HepG2 (cell line): ENCODE data around the gene OSR1. TPM values are rescaled to one million over a fixed set of nuclear protein-coding genes. Genes with fewer than 3 reads are reported as not detected.

Experiments
- BORCS8-MEF2B ChIP-seq: sonication (generic); formaldehyde crosslinking; IDR thresholded peaks from 2 replicates; pipeline ENCODE4 v1.8.0; 2022; ENCODE audit warnings: mild to moderate bottlenecking, missing genetic modification reagents
- CENPX ChIP-seq: sonication (generic); formaldehyde crosslinking; IDR thresholded peaks from 2 replicates; pipeline ENCODE4 v1.9.0; 2021; ENCODE audit warnings: mild to moderate bottlenecking, missing genetic modification reagents, moderate library complexity
- GFI1 ChIP-seq: sonication (generic); formaldehyde crosslinking; IDR thresholded peaks from 2 replicates; pipeline ENCODE4 v1.5.0; 2020; ENCODE audit warnings: missing genetic modification reagents, mild to moderate bottlenecking, borderline replicate concordance
- KAT7 ChIP-seq: IDR thresholded peaks from 2 replicates; pipeline ENCODE4 v1.6.1; 2018; ENCODE audit warnings: borderline replicate concordance, missing compliant biosample characterization
- MAFG ChIP-seq: sonication (generic); formaldehyde crosslinking; IDR thresholded peaks from 2 replicates; pipeline ENCODE4 v1.5.1; 2020; ENCODE audit warnings: mild to moderate bottlenecking, missing genetic modification reagents
- MLXIP ChIP-seq: sonication (generic); formaldehyde crosslinking; IDR thresholded peaks from 2 replicates; pipeline ENCODE4 v1.9.0; 2021; ENCODE audit warnings: missing genetic modification reagents, borderline replicate concordance
- THAP8 ChIP-seq: sonication (generic); formaldehyde crosslinking; IDR thresholded peaks from 2 replicates; pipeline ENCODE4 v1.5.1; 2020; ENCODE audit warnings: missing genetic modification reagents, mild to moderate bottlenecking, borderline replicate concordance
- TRIM22 ChIP-seq: fragments of 450-650 bp; IDR thresholded peaks from 2 replicates; pipeline ENCODE4 v1.6.1; 2017
- YEATS4 ChIP-seq: sonication (generic); formaldehyde crosslinking; IDR thresholded peaks from 2 replicates; pipeline ENCODE4 v1.4.0; 2020; ENCODE audit warnings: missing genetic modification reagents, borderline replicate concordance
- ZBTB38 ChIP-seq: sonication (generic); formaldehyde crosslinking; IDR thresholded peaks from 2 replicates; pipeline ENCODE4 v1.5.1; 2020; ENCODE audit warnings: mild to moderate bottlenecking, missing genetic modification reagents
- ZNF142 ChIP-seq: sonication (generic); formaldehyde crosslinking; IDR thresholded peaks from 2 replicates; pipeline ENCODE4 v1.4.0; 2020; ENCODE audit warnings: missing genetic modification reagents
- ZNF180 ChIP-seq: sonication (generic); formaldehyde crosslinking; IDR thresholded peaks from 2 replicates; pipeline ENCODE4 v1.4.0; 2020; ENCODE audit warnings: low read depth, missing genetic modification reagents, borderline replicate concordance
- ZNF292 ChIP-seq: sonication (generic); formaldehyde crosslinking; IDR thresholded peaks from 2 replicates; pipeline ENCODE4 v1.8.1; 2022; ENCODE audit warnings: mild to moderate bottlenecking, low read depth, missing genetic modification reagents, borderline replicate concordance
- ZNF296 ChIP-seq: sonication (generic); formaldehyde crosslinking; conservative IDR thresholded peaks from 2 replicates; pipeline ENCODE4 v1.5.0; 2020; ENCODE audit warnings: mild to moderate bottlenecking, missing genetic modification reagents
- ZNF460 ChIP-seq: sonication (generic); formaldehyde crosslinking; IDR thresholded peaks from 2 replicates; pipeline ENCODE4 v1.5.1; 2020; ENCODE audit warnings: missing genetic modification reagents, mild to moderate bottlenecking, borderline replicate concordance
- ZNF567 ChIP-seq: sonication (generic); formaldehyde crosslinking; IDR thresholded peaks from 2 replicates; pipeline ENCODE4 v1.8.1; 2023; ENCODE audit warnings: mild to moderate bottlenecking, missing genetic modification reagents, borderline replicate concordance
- ZSCAN29 ChIP-seq: sonication (generic); formaldehyde crosslinking; conservative IDR thresholded peaks from 2 replicates; pipeline ENCODE4 v1.4.0; 2020; ENCODE audit warnings: mild to moderate bottlenecking, missing genetic modification reagents
- polyA plus RNA-seq, 8 experiments: library from polyadenylated mRNA; depleted of rRNA in 3 of 8; stranded (reverse) in 7 of 8; unstranded in 1 of 8; fragments of >200 nt; fragmentation: Illumina TruSeq in 4 of 8; extraction: Trizol in 4 of 8; gene quantifications; 2 replicates each; pipeline versions ENCODE4 v1.2.1 to v1.2.3, GENCODE V29; 2011 to 2016; ENCODE audit warnings: low read depth in 4 of 8, missing spikeins in 1 of 8, mixed read lengths in 1 of 8; ENCODE audit not compliant: insufficient read depth in 1 of 8
- total RNA-seq, 5 experiments: library from RNA; depleted of rRNA; stranded (reverse); fragments of >200 nt; fragmentation: Illumina TruSeq; extraction: Trizol; gene quantifications; 2 replicates each; pipeline ENCODE4 v1.2.3, GENCODE V29; 2016; ENCODE audit warnings: low read depth in 1 of 5

The OSR1 gene
- total and polyA plus RNA-seq, 2 of the 13 experiments (the other 11 are each of a cell fraction or from before 2014, with no cell fraction given): 0.63 to 1.1 TPM

- TF ChIP-seq ZNF142 (CRISPR knock-in tag) (peak; percentile 90), TRIM22 (no peak), ZBTB38 (peak; percentile 58), ZNF296 (CRISPR knock-in tag) (0 out of 2 replicates have a peak, but pooled peaks have one; percentile 38), ZNF567 (no peak; the same call in 1 of the 2 replicates), GFI1 (CRISPR knock-in tag) (peak; percentile 77; the same call in 1 of the 2 replicates), CENPX (CRISPR knock-in tag) (no peak), YEATS4 (CRISPR knock-in tag) (peak; percentile 95), MLXIP (CRISPR knock-in tag) (peak; percentile 35; the same call in 1 of the 2 replicates), ZNF292 (CRISPR knock-in tag) (peak; percentile 52; the same call in 1 of the 2 replicates), ZNF180 (CRISPR knock-in tag) (peak; percentile 79; the same call in 1 of the 2 replicates), ZSCAN29 (CRISPR knock-in tag) (no peak; the same call in 1 of the 2 replicates), KAT7 (CRISPR knock-in tag) (peak; percentile 57; the same call in 1 of the 2 replicates), THAP8 (CRISPR knock-in tag) (no peak), MAFG (CRISPR knock-in tag) (no peak), ZNF460 (CRISPR knock-in tag) (no peak), BORCS8-MEF2B (CRISPR knock-in tag) (peak; percentile 80)
These were observed 10.5 kb downstream of the OSR1 start (continued) for GRCh38 chr2:19347619-19348562.
